Neural cell (in vitro differentiated cells): ENCODE data around the gene TYW5. TPM values are rescaled to one million over a fixed set of nuclear protein-coding genes. Genes with fewer than 3 reads are reported as not detected.
A peak's percentile ranks its signal among the peaks of the same experiment; 100 is the strongest.

Experiments
- H2AFZ ChIP-seq: fragments of 200-600, 300-800 bp; sonication (generic), shearing (Covaris generic); 2 replicates; pipeline ENCODE4 v1.6.0; 2014; ENCODE audit warnings: low read depth, mild to moderate bottlenecking, antibody characterized with exemption, low read length, moderate library complexity
- H3F3A ChIP-seq: fragments of 200-600 bp; shearing (Covaris generic); 2 replicates; pipeline ENCODE4 v1.6.1; 2016; ENCODE audit warnings: mild to moderate bottlenecking, moderate library complexity, mixed read lengths, antibody characterized with exemption, low read length; ENCODE audit not compliant: insufficient read depth, poor library complexity, severe bottlenecking
- H3K27ac ChIP-seq: fragments of 200-600, 300-800 bp; sonication (generic), shearing (Covaris generic); 2 replicates; pipeline ENCODE4 v1.5.1; 2014; ENCODE audit warnings: mild to moderate bottlenecking, low read length, moderate library complexity
- H3K27me3 ChIP-seq: fragments of 300-800, 200-600 bp; sonication (generic), shearing (Covaris generic); 2 replicates; pipeline ENCODE4 v1.6.0; 2014; ENCODE audit warnings: mild to moderate bottlenecking, low read depth, low read length, moderate library complexity; ENCODE audit not compliant: insufficient read depth
- H3K36me3 ChIP-seq: fragments of 300-800, 200-600 bp; sonication (generic), shearing (Covaris generic); 2 replicates; pipeline ENCODE4 v1.5.1; 2014; ENCODE audit warnings: mild to moderate bottlenecking, antibody characterized with exemption, low read length, moderate library complexity; ENCODE audit not compliant: insufficient read depth
- H3K4me2 ChIP-seq: fragments of 300-800, 200-600 bp; sonication (generic), shearing (Covaris generic); 2 replicates; pipeline ENCODE4 v1.6.0; 2014; ENCODE audit warnings: mild to moderate bottlenecking, low read length
- H3K4me3 ChIP-seq: fragments of 300-800, 200-600 bp; sonication (generic), shearing (Covaris generic); 2 replicates; pipeline ENCODE4 v1.5.1; 2014; ENCODE audit warnings: mild to moderate bottlenecking, low read length, moderate library complexity
- H3K79me2 ChIP-seq: fragments of 200-600 bp; shearing (Covaris generic); replicated peaks from 2 replicates; pipeline ENCODE4 v1.6.0; 2014; ENCODE audit warnings: mild to moderate bottlenecking, low read length, moderate library complexity; ENCODE audit not compliant: insufficient read depth
- H3K9ac ChIP-seq: fragments of 300-800, 200-600 bp; sonication (generic), shearing (Covaris generic); 2 replicates; pipeline ENCODE4 v1.6.1; 2016; ENCODE audit warnings: mild to moderate bottlenecking, low read length, mixed read lengths
- H3K9me2 ChIP-seq: fragments of 200-600 bp; shearing (Covaris generic); 2 replicates; pipeline ENCODE4 v1.6.1; 2016; ENCODE audit warnings: mild to moderate bottlenecking, low read length, mixed read lengths; ENCODE audit not compliant: insufficient read depth
- H3K9me3 ChIP-seq: fragments of 200-600, 300-800 bp; sonication (generic), shearing (Covaris generic); 2 replicates; pipeline ENCODE4 v1.6.1; 2016; ENCODE audit warnings: mild to moderate bottlenecking, mixed run types, low read length, moderate library complexity, mixed read lengths
- H4K20me1 ChIP-seq: fragments of 200-600 bp; shearing (Covaris generic); 2 replicates; pipeline ENCODE4 v1.6.1; 2016; ENCODE audit warnings: mild to moderate bottlenecking, mixed run types; ENCODE audit not compliant: insufficient read depth
- EP300 ChIP-seq: fragments of 450-650 bp; conservative IDR thresholded peaks from 2 replicates; pipeline ENCODE4 v1.6.1; 2014; ENCODE audit warnings: antibody characterized with exemption, mild to moderate bottlenecking, moderate library complexity; ENCODE audit not compliant: poor library complexity, severe bottlenecking
- EZH2 ChIP-seq: fragments of 200-600, 300-800 bp; shearing (Covaris generic), sonication (generic); IDR thresholded peaks from 2 replicates; pipeline ENCODE4 v1.6.1; 2014; ENCODE audit warnings: antibody characterized with exemption, low read length, borderline replicate concordance, mild to moderate bottlenecking; ENCODE audit not compliant: insufficient read depth, poor library complexity, severe bottlenecking
- MXI1 ChIP-seq: fragments of 450-650 bp; conservative IDR thresholded peaks from 2 replicates; pipeline ENCODE4 v1.6.1; 2014; ENCODE audit warnings: antibody characterized with exemption, mild to moderate bottlenecking; ENCODE audit not compliant: poor library complexity, severe bottlenecking
- POLR2AphosphoS5 ChIP-seq: IDR thresholded peaks from 2 replicates; pipeline ENCODE4 v1.6.1; 2012
- RAD21 ChIP-seq: fragments of 450-650 bp; conservative IDR thresholded peaks from 2 replicates; pipeline ENCODE4 v1.6.1; 2014; ENCODE audit warnings: antibody characterized with exemption, mild to moderate bottlenecking, moderate library complexity
- SMC3 ChIP-seq: fragments of 450-650 bp; conservative IDR thresholded peaks from 2 replicates; pipeline ENCODE4 v1.6.1; 2014; ENCODE audit warnings: antibody characterized with exemption, mild to moderate bottlenecking, moderate library complexity; ENCODE audit not compliant: poor library complexity
- TAF1 ChIP-seq: IDR thresholded peaks from 2 replicates; pipeline ENCODE4 v1.6.1; 2012; ENCODE audit warnings: low read depth
- polyA plus RNA-seq: library from polyadenylated mRNA; depleted of rRNA; stranded (reverse); fragments of >200 nt; gene quantifications from 2 replicates; pipeline ENCODE4 v1.2.3, GENCODE V29; 2014
- TF ChIP-seq, protein P1 (sequence below): IDR thresholded peaks from 2 replicates; pipeline ENCODE4 v1.6.1; 2012; ENCODE audit warnings: borderline replicate concordance
- TF ChIP-seq, protein P2 (sequence below): fragments of 450-650 bp; IDR thresholded peaks from 2 replicates; pipeline ENCODE4 v1.5.1; 2014; ENCODE audit warnings: antibody characterized with exemption, mild to moderate bottlenecking, moderate library complexity; ENCODE audit not compliant: poor library complexity, severe bottlenecking

TYW5 gene
- polyA plus RNA-seq, 1 donor from 2014 or later, result 15.2 TPM

DNA sequence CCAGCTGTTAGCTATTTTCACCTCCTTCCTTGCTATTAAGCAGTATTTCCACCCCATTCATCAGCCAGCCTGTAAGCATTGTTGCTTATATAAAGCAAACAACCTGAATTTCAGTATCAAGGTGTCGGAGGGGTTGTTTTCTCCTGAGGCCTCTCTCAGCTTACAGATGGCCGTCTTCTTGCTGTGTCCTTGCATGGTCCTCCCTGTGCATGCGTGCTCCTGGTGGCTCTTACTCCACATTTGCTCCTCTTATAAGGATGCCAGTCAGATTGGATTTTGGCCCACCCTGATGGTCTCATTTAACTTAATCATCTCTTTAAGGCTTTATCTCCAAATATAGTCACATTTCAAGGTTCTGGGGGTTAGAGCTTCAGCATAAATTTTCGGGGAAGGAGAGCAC is 2.7 kb upstream of the TYW5 start:
- no peaks in the 10 kb centered on the region for H4K20me1 ChIP-seq
- no peak overlapping the region for H3K9ac ChIP-seq
- H3F3A ChIP-seq, result no peaks in the 10 kb centered on the region
- TF ChIP-seq MXI1, result no peak
- TF ChIP-seq, protein P1, sequence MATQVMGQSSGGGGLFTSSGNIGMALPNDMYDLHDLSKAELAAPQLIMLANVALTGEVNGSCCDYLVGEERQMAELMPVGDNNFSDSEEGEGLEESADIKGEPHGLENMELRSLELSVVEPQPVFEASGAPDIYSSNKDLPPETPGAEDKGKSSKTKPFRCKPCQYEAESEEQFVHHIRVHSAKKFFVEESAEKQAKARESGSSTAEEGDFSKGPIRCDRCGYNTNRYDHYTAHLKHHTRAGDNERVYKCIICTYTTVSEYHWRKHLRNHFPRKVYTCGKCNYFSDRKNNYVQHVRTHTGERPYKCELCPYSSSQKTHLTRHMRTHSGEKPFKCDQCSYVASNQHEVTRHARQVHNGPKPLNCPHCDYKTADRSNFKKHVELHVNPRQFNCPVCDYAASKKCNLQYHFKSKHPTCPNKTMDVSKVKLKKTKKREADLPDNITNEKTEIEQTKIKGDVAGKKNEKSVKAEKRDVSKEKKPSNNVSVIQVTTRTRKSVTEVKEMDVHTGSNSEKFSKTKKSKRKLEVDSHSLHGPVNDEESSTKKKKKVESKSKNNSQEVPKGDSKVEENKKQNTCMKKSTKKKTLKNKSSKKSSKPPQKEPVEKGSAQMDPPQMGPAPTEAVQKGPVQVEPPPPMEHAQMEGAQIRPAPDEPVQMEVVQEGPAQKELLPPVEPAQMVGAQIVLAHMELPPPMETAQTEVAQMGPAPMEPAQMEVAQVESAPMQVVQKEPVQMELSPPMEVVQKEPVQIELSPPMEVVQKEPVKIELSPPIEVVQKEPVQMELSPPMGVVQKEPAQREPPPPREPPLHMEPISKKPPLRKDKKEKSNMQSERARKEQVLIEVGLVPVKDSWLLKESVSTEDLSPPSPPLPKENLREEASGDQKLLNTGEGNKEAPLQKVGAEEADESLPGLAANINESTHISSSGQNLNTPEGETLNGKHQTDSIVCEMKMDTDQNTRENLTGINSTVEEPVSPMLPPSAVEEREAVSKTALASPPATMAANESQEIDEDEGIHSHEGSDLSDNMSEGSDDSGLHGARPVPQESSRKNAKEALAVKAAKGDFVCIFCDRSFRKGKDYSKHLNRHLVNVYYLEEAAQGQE, result no peak
- no peak for TF ChIP-seq EZH2
- TF ChIP-seq SMC3, result no peak
- TF ChIP-seq, protein P2, sequence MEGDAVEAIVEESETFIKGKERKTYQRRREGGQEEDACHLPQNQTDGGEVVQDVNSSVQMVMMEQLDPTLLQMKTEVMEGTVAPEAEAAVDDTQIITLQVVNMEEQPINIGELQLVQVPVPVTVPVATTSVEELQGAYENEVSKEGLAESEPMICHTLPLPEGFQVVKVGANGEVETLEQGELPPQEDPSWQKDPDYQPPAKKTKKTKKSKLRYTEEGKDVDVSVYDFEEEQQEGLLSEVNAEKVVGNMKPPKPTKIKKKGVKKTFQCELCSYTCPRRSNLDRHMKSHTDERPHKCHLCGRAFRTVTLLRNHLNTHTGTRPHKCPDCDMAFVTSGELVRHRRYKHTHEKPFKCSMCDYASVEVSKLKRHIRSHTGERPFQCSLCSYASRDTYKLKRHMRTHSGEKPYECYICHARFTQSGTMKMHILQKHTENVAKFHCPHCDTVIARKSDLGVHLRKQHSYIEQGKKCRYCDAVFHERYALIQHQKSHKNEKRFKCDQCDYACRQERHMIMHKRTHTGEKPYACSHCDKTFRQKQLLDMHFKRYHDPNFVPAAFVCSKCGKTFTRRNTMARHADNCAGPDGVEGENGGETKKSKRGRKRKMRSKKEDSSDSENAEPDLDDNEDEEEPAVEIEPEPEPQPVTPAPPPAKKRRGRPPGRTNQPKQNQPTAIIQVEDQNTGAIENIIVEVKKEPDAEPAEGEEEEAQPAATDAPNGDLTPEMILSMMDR, result no peak
- TF ChIP-seq EP300, result no peak
- no peak for TF ChIP-seq RAD21
- TF ChIP-seq TAF1, result no peak
- TF ChIP-seq POLR2AphosphoS5, result no peak
- H3K9me2 ChIP-seq, result no peaks in the 10 kb centered on the region
- H3K4me2 ChIP-seq, result no peak overlapping the region
- peaks cover 6% of the 10 kb centered on the region for H3K36me3 ChIP-seq
- H2AFZ ChIP-seq, result no peak overlapping the region
- no peaks in the 10 kb centered on the region for H3K27me3 ChIP-seq
- H3K79me2 ChIP-seq, result peaks cover 33% of the 10 kb centered on the region
- H3K4me3 ChIP-seq, result peak overlapping the region; percentile 41
- H3K27ac ChIP-seq, result no peak overlapping the region
- no peaks in the 10 kb centered on the region for H3K9me3 ChIP-seq

DNA sequence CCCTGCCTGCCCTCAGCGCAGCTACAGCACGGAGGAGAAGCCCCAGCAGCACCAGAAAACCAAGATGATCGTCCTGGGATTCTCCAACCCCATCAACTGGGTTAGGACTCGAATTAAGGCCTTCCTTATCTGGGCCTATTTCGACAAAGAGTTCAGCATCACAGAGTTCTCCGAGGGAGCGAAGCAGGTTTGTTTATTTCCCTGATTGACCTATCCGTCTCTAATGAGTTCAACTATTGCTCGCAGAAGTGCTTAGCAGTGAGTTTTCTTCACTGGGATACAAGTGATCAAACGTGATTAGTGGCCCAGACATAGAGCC is 730 bp upstream of the TYW5 start:
- no peaks in the 10 kb centered on the region for H3F3A ChIP-seq
- peak overlapping the region; percentile 87 for H3K27ac ChIP-seq
- no peaks in the 10 kb centered on the region for H3K9me2 ChIP-seq
- TF ChIP-seq TAF1 (no peak), MXI1 (no peak), SMC3 (no peak), POLR2AphosphoS5 (no peak), RAD21 (no peak), EP300 (no peak), EZH2 (no peak)
- TF ChIP-seq, protein P1, result no peak
- TF ChIP-seq, protein P2, result no peak
- no peaks in the 10 kb centered on the region for H4K20me1 ChIP-seq
- peaks cover 38% of the 10 kb centered on the region for H3K79me2 ChIP-seq
- H2AFZ ChIP-seq, result peak overlapping the region; percentile 66
- H3K9me3 ChIP-seq, result no peaks in the 10 kb centered on the region
- H3K36me3 ChIP-seq, result peaks cover 6% of the 10 kb centered on the region
- H3K4me2 ChIP-seq, result peak overlapping the region; percentile 75
- H3K9ac ChIP-seq, result peak overlapping the region; percentile 83
- no peaks in the 10 kb centered on the region for H3K27me3 ChIP-seq
- H3K4me3 ChIP-seq, result peak overlapping the region; percentile 88
